ENCODE results near the gene AP1M1.
"Not testable (repeated sequence)": the region's sequence is repeated elsewhere in the genome, so short reads cannot be mapped to it uniquely, and the experiment has no call there.

Gene AP1M1

DNA sequence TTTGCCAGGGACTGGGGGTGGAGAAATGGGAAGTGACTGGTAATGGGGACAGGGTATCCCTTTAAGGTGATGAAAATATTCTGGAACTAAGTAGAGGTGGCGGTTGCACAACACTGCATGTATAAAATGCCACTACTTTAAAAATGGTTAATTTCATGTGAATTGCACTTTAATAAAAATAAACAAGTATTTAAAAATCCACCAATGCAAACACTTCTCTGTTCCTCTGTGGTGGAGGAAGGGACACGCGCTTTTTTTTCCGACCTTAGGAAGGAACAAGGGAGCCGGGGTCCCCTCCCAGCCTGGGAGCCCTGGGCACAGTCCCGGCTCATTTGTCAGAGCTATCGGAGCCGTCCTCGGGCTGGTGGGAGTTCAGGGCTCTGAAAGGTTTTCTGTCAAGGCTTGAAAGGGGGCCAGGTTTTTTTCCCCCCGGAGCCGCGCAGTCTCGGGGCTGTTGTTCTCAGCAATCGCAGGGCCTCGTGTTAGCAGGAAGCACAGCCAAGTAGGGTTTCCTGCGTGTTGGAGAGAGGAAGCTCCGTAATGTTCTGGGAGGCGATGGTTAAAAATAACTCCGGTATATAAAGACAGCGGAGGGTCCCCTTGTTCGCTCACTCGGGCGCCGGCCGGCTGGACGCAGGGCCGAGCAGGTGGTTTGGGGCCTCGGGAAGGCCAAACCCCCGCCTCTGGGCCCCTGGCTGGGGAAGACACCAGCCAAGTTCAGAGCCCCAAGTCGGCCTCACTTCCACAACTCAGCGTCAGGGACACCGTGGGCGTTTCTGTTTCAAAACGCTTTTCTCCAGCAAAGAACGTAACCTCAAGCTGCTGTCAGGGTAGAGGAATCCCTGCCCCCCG, 85.7 kb downstream of the AP1M1 start:
- H3K4me3 ChIP-seq (ENCODE audit: low read depth, low read length) = no peak overlapping the region
- peak; percentile 57 for DNase-seq (ENCODE audit: low read depth)
- TF ChIP-seq, protein P1, sequence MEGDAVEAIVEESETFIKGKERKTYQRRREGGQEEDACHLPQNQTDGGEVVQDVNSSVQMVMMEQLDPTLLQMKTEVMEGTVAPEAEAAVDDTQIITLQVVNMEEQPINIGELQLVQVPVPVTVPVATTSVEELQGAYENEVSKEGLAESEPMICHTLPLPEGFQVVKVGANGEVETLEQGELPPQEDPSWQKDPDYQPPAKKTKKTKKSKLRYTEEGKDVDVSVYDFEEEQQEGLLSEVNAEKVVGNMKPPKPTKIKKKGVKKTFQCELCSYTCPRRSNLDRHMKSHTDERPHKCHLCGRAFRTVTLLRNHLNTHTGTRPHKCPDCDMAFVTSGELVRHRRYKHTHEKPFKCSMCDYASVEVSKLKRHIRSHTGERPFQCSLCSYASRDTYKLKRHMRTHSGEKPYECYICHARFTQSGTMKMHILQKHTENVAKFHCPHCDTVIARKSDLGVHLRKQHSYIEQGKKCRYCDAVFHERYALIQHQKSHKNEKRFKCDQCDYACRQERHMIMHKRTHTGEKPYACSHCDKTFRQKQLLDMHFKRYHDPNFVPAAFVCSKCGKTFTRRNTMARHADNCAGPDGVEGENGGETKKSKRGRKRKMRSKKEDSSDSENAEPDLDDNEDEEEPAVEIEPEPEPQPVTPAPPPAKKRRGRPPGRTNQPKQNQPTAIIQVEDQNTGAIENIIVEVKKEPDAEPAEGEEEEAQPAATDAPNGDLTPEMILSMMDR (IDR thresholded peaks at IDR 0.05; ENCODE audit: insufficient read depth, low read depth, low read length, missing control alignments) = no peak

DNA sequence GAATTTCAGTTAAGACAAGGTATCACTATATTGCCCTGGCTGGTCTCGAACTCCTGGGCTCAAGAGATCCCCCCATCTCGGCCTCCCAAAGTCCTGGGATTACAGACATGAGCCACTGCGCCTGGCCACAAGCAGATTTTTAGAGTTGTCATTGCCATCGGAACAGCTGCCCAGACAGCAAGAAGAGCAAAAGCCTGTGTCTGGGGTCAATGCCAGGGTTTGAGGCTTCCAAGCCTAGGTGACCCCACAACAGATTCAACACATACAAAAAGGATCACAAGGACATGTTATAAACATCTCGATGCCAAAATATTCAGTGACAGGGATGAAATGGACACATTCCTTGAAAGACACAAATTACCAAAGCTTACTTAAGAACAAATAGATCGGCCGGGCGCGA, 86.8 kb downstream of the AP1M1 start:
- TF ChIP-seq, protein P1 (IDR thresholded peaks at IDR 0.05; ENCODE audit: insufficient read depth, low read depth, low read length, missing control alignments) = no peak
- no peak for DNase-seq (ENCODE audit: low read depth)
- no peak overlapping the region for H3K4me3 ChIP-seq (ENCODE audit: low read depth, low read length)

DNA sequence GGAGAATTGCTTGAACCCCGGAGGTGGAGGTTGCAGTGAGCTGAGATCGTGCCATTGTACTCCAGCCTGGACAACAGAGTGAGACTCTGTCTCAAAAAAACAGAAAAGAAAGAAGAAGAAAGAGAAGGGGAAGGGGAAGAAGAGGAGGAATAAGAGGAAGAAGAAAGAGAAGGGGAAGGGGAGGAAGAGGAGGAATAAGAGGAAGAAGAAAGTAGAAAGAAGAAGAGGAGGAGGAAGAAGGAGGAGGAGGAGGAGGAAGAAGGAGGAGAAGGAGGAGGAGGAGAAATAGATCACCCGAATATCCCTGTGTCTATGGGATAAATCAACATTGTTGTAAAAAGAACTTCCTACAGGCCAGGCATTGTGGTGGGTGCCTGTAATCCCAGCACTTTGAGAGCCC, 87.4 kb downstream of the AP1M1 start:
- DNase-seq (ENCODE audit: low read depth); H3K4me3 ChIP-seq (ENCODE audit: low read depth, low read length): not testable (repeated sequence)

DNA sequence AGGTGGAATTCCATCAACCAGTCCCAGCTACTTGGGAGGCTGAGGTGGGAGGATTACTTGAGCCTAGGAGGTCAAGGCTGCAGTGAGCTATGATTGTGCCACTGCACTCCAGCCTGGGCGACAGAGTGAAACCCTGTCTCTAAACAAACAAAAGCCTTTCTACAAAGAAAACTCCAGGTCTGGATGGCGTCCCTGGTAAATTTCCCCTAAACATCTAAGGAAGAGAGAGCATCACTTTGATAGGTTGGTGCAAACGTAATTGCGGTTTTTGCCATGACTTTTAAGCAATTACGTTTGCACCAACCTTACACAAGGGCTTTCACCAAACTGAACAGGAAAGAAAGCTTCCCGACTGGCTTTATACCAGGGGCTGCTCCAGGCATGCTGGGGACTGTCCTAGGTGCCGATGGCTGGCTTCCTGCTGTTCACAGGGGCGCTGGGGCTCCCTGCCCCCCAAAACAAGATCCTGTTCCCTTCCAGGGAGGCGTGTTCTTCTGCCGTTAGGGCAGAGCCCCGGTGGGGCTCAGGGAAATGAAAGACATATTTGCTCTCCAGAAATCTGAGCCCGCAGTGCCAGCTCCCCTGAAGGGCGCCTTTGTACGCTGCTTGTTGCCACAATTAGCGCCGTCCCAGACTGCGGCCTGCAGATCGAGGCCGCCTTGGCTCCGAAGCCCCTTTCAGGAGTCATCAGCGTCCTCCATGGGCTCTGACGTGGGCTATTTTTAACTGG, 88.2 kb downstream of the AP1M1 start:
- H3K4me3 ChIP-seq (ENCODE audit: low read depth, low read length) = no peak overlapping the region
- TF ChIP-seq, protein P1 (IDR thresholded peaks at IDR 0.05; ENCODE audit: insufficient read depth, low read depth, low read length, missing control alignments) = no peak
- no peak for DNase-seq (ENCODE audit: low read depth)

DNA sequence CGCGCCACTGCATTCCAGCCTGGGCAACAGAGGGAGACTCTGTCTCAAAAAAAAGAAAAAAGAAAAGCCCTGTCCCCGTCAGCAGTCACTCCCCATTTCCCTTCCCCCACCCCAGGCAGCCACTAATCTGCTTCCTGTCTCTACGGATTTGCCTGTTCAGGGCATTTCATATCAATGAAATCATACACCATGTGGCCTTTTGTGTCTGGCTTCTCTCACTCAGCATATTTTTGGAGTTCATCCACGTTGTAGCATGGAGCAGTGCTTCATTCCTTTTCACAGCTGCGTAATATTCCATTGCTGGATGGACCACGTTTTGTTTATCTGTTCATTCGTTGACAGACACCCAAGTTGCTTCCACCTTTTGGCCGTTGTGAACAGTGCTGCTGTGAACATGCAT, 90.8 kb downstream of the AP1M1 start:
- TF ChIP-seq, protein P1 (IDR thresholded peaks at IDR 0.05; ENCODE audit: insufficient read depth, low read depth, low read length, missing control alignments) = no peak
- H3K4me3 ChIP-seq (ENCODE audit: low read depth, low read length) = no peak overlapping the region
- no peak for DNase-seq (ENCODE audit: low read depth)

DNA sequence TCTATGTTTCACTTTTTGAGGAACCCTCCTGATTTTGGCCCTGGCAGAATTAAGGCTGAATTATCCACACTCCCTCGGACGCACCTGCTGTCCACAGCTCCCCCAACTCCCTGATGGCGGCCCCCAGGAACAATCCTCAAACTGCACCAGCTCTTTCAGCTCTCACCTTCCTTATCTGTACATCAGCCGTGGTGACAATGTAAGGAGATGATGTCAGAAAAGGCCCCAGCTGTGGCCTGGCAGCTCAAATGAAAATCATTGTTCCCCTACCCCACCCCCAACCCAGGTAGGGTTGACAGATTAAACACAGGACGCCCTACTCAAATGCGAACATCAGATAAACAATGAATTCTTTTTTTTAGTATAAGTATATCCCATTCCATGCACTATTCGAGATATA, 91.9 kb downstream of the AP1M1 start:
- no peak overlapping the region for H3K4me3 ChIP-seq (ENCODE audit: low read depth, low read length)
- no peak for DNase-seq (ENCODE audit: low read depth)
- TF ChIP-seq, protein P1 (IDR thresholded peaks at IDR 0.05; ENCODE audit: insufficient read depth, low read depth, low read length, missing control alignments) = no peak

DNA sequence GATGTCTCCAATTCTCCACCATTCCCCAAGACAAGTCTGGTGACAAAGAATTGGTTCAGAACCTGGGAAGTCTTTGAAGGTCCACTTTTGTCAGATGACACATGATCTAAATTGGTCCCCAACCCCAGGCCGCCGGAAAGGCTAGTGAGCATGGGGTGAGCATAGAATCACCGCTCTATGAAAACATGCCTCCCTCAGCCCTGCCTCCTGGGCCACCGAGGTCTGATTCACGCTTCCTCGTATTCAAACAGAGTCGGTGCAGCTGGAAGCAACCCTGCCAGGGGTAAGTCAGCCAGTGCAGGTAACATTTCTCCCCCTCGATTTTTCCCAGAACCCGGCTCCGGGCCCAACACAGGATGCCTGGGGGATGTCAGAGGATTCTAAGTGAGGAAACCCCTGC, 93.0 kb downstream of the AP1M1 start:
- no peak overlapping the region for H3K4me3 ChIP-seq (ENCODE audit: low read depth, low read length)

More for the DNA sequence above, 93.0 kb downstream of the AP1M1 start:
- no peak for DNase-seq (ENCODE audit: low read depth)
- TF ChIP-seq, protein P1 (IDR thresholded peaks at IDR 0.05; ENCODE audit: insufficient read depth, low read depth, low read length, missing control alignments) = no peak

Measured in GM12865 (cell line).